Measurements from ENCODE around the gene GRIPAP1.

DNA sequence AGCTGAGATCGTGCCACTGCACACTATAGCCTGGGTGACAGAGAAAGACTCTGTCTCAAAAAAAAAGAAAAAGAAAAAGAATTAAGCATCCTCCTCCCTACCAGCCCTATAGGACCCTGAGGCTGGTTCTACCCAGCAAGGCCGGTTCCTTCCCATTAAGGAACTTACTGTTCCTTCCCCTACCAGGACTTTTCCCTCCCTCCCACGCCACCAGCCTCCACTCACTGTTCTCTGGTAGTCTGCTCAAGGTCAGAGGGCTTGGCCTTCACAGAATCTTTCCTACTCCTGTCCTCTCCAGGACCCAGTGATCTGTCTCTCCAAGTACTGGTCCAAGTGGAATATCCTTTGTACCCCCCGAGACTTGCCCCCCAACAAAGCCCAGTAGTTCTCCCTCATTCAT lies 1.4 kb downstream of the GRIPAP1 start:
- no peak for TF ChIP-seq GATA3 (IDR thresholded peaks at IDR 0.05; ENCODE audit: low read depth, low read length)
- no peak for TF ChIP-seq GATA2 (IDR thresholded peaks at IDR 0.05; ENCODE audit: low read depth, low read length)

Data from SH-SY5Y (cell line).